Measurements from ENCODE around the gene DIABLO. TPM values are rescaled to one million over a fixed set of nuclear protein-coding genes. Genes with fewer than 3 reads are reported as not detected.

The DIABLO gene
- total and polyA plus RNA-seq, 9 of the 15 experiments (the other 6 are each of a cell fraction or from before 2014, with no cell fraction given), result 37.3 to 101 (median 80.1) TPM

DNA sequence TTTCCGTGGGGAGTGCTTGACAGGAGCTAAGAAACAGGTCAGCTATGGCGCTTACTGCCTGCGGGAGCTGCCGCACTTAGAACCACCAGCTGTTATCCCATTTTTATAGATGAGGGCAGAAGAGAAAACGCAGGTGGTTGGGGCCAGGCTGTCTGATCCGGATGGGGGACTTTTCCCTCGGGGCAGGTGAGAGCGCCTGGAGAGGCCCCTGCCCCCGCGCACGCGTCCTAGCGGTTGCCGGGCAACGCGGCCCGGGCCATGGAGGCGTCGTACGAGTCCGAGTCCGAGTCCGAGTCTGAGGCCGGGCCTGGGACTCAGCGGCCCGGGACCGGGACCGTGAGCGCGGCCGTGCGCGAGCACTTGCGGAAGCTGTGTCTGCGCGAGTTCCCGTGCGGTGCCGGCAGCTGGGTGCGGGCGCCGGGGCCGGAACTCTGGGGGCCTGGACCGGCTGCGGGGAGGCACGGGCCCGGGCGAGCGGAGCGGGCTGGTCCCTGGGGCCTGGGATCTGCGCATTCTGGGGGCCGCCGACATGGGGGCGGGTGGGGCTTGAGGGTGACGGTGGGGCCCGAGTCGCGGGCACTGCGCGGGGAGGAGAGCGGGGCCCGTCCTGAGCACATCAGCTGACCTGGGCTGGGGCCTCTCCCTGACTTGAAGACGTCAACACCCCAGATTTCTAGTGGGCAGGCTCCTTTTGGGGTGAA is 42.8 kb downstream of the DIABLO start, which contains the start of gene LRRC43:
LRRC43 (plus strand) TSS at position 237 of the 701 bp plus-strand sequence; CDS start at position 259, 22 bp downstream.
- ATAC-seq (no peak), FAIRE-seq (no peak), DNase-seq (ENCODE audit: extremely low read depth in 1 of 4, low spot score in 3 of 4) (no peak)
- no TSS peak for BruUV-seq (replicated peaks)
- no peaks in the 10 kb centered on the region for H4K20me1 ChIP-seq (replicated peaks; ENCODE audit: control insufficient read depth, insufficient read depth, low read length)
- H2AFZ ChIP-seq (ENCODE audit: low read depth, low read length), result no peak within 1 kb of the TSS
- no peak within 1 kb of the TSS for H3K9ac ChIP-seq (ENCODE audit: insufficient read depth in 1 of 2, low read depth in 2 of 2, low read length in 2 of 2)
- peaks cover 0 to 3% of the 10 kb centered on the region in 2 experiments; a peak in 1 of 5 replicates for H3K4me1 ChIP-seq (replicated peaks in 1 of 2; ENCODE audit: control insufficient read depth in 2 of 2, insufficient read depth in 2 of 2, low read length in 2 of 2)
- H3K4me2 ChIP-seq (ENCODE audit: insufficient read depth, low read length), result no peak within 1 kb of the TSS
- no peaks in the 10 kb centered on the region for H3K27me3 ChIP-seq (ENCODE audit: control insufficient read depth in 2 of 2, insufficient read depth in 2 of 2, low read length in 2 of 2)
- H3K4me3 ChIP-seq, result no peak within 1 kb of the TSS
- no peaks in the 10 kb centered on the region for H3K79me2 ChIP-seq (ENCODE audit: control insufficient read depth, insufficient read depth, low read length)
- no peaks in the 10 kb centered on the region for H3K9me1 ChIP-seq (ENCODE audit: control insufficient read depth, insufficient read depth, low read length)
- no peak within 1 kb of the TSS for H3K27ac ChIP-seq (ENCODE audit: extremely low read depth, low read depth, low read length)
- 81% methylated on average over 23 of the region's 63 CpGs for WGBS (ENCODE audit: insufficient coverage, low coverage, missing lambda C conversion rate)
- TF ChIP-seq, protein P1, sequence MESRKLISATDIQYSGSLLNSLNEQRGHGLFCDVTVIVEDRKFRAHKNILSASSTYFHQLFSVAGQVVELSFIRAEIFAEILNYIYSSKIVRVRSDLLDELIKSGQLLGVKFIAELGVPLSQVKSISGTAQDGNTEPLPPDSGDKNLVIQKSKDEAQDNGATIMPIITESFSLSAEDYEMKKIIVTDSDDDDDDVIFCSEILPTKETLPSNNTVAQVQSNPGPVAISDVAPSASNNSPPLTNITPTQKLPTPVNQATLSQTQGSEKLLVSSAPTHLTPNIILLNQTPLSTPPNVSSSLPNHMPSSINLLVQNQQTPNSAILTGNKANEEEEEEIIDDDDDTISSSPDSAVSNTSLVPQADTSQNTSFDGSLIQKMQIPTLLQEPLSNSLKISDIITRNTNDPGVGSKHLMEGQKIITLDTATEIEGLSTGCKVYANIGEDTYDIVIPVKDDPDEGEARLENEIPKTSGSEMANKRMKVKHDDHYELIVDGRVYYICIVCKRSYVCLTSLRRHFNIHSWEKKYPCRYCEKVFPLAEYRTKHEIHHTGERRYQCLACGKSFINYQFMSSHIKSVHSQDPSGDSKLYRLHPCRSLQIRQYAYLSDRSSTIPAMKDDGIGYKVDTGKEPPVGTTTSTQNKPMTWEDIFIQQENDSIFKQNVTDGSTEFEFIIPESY (CRISPR knock-in tag; IDR thresholded peaks at IDR 0.05), result peak; percentile 75
- no peak for TF ChIP-seq GABPB2 (CRISPR knock-in tag; conservative IDR thresholded peaks at IDR 0.05)
- no peak for TF ChIP-seq TGIF2 (CRISPR knock-in tag; IDR thresholded peaks at IDR 0.05)
- TF ChIP-seq, protein P2, sequence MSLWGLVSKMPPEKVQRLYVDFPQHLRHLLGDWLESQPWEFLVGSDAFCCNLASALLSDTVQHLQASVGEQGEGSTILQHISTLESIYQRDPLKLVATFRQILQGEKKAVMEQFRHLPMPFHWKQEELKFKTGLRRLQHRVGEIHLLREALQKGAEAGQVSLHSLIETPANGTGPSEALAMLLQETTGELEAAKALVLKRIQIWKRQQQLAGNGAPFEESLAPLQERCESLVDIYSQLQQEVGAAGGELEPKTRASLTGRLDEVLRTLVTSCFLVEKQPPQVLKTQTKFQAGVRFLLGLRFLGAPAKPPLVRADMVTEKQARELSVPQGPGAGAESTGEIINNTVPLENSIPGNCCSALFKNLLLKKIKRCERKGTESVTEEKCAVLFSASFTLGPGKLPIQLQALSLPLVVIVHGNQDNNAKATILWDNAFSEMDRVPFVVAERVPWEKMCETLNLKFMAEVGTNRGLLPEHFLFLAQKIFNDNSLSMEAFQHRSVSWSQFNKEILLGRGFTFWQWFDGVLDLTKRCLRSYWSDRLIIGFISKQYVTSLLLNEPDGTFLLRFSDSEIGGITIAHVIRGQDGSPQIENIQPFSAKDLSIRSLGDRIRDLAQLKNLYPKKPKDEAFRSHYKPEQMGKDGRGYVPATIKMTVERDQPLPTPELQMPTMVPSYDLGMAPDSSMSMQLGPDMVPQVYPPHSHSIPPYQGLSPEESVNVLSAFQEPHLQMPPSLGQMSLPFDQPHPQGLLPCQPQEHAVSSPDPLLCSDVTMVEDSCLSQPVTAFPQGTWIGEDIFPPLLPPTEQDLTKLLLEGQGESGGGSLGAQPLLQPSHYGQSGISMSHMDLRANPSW (CRISPR knock-in tag; IDR thresholded peaks at IDR 0.05), result no peak
- no peak for TF ChIP-seq ZNF79 (CRISPR knock-in tag; IDR thresholded peaks at IDR 0.05; ENCODE audit: low read depth)
- no peak for TF ChIP-seq MYBL2 (IDR thresholded peaks at IDR 0.05; ENCODE audit: low read depth)
- TF ChIP-seq MYBL2 (CRISPR knock-in tag; IDR thresholded peaks at IDR 0.05; ENCODE audit: borderline replicate concordance), result no peak
- TF ChIP-seq RFX5 (IDR thresholded peaks at IDR 0.05; ENCODE audit: low read depth, low read length), result no peak
- CTCF ChIA-PET (ENCODE audit: low intra/inter-chr PET ratio), result no interaction called here
- intact Hi-C loops (cut with micrococcal nuclease) (no loop called here), in situ Hi-C loops (cut with MboI) (no loop called here)
- no peaks in the 10 kb centered on the region for H3K36me3 ChIP-seq (ENCODE audit: control insufficient read depth, insufficient read depth, low read length)
- POLR2A ChIA-PET, result interaction anchor here (0.5 to 1.3 kb wide), 3 partner anchors 16 to 158 kb away, joined by 3 read pairs; no protein-coding TSS in a partner anchor
- no peaks in the 10 kb centered on the region for H3K9me3 ChIP-seq (replicated peaks; ENCODE audit: control insufficient read depth, insufficient read depth, low read depth, low read length)
